ENCODE data around the gene SPI1. TPM values are rescaled to one million over a fixed set of nuclear protein-coding genes. Genes with fewer than 3 reads are reported as not detected.
A peak's percentile ranks its signal among the peaks of the same experiment; 100 is the strongest.

The SPI1 gene
- total RNA-seq, 2 experiments from 2014 or later = 71.2 to 79.6 TPM

- ChIA-PET CTCF (ENCODE audit: unreplicated experiment) (interaction anchor here (1.2 to 1.6 kb wide), 4 partner anchors 29 to 37 kb away, joined by 4 to 9 read pairs (median 6); no protein-coding TSS in a partner anchor), POLR2A (interaction anchor here (1.0 to 3.1 kb wide), 4 partner anchors 18 to 35 kb away, joined by 4 to 20 read pairs (median 11); no protein-coding TSS in a partner anchor)
- H3K4me1 ChIP-seq (ENCODE audit: insufficient read depth, low read length, poor library complexity, severe bottlenecking) = peaks cover 46% of the 10 kb centered on the region
- H3K4me3 ChIP-seq (ENCODE audit: low read depth, low read length, poor library complexity, severe bottlenecking) = no peak overlapping the region
- H3K79me2 ChIP-seq (ENCODE audit: insufficient read depth, low read depth, low read length) = peaks cover 24% of the 10 kb centered on the region
- peak overlapping the region; percentile 26; the same call in 1 of the 2 replicates for H3K4me2 ChIP-seq (ENCODE audit: low read length)
- BruUV-seq (replicated peaks) = no TSS peak
- TF ChIP-seq CTCF (conservative IDR thresholded peaks at IDR 0.05; ENCODE audit: low read length) (no peak), EZH2phosphoT487 (IDR thresholded peaks at IDR 0.05; ENCODE audit: borderline replicate concordance, low read depth, low read length) (no peak)
- no peaks in the 10 kb centered on the region for H4K20me1 ChIP-seq (ENCODE audit: insufficient read depth, low read length)
- intact Hi-C loops (cut with micrococcal nuclease; ENCODE audit: unreplicated experiment) = loop anchor here (1.0 to 10.0 kb wide), 4 partner anchors 34 to 102 kb away; partner anchors contain the start of genes MADD and SLC39A13
- H3K9me2 ChIP-seq (ENCODE audit: insufficient read depth, low read length) = no peaks in the 10 kb centered on the region
- DNase-seq (ENCODE audit: low spot score) = no peak
- H3K9me3 ChIP-seq (ENCODE audit: low read length) = no peaks in the 10 kb centered on the region
- peaks cover 44% of the 10 kb centered on the region for H3K36me3 ChIP-seq (ENCODE audit: insufficient read depth, low read length)
- peak overlapping the region; percentile 45 for H3K27ac ChIP-seq (ENCODE audit: low read depth, low read length, poor library complexity, severe bottlenecking)
- no peak overlapping the region for H2AFZ ChIP-seq (ENCODE audit: low read length)
Measured at GRCh38 chr11:47374720-47375019, 3.7 kb downstream of the SPI1 start.

GRCh38 chr11:47373876-47374719, 4.2 kb downstream of the SPI1 start:
- DNase-seq (ENCODE audit: low spot score) = peak; percentile 81
- Histone ChIP-seq H4K20me1 (ENCODE audit: insufficient read depth, low read length) (no peaks in the 10 kb centered on the region), H3K9me3 (ENCODE audit: low read length) (no peaks in the 10 kb centered on the region), H3K79me2 (ENCODE audit: insufficient read depth, low read depth, low read length) (peaks cover 24% of the 10 kb centered on the region), H3K27ac (ENCODE audit: low read depth, low read length, poor library complexity, severe bottlenecking) (peak overlapping the region; percentile 45), H3K4me2 (ENCODE audit: low read length) (peak overlapping the region; percentile 26; the same call in 1 of the 2 replicates), H3K4me1 (ENCODE audit: insufficient read depth, low read length, poor library complexity, severe bottlenecking) (peaks cover 43% of the 10 kb centered on the region), H3K36me3 (ENCODE audit: insufficient read depth, low read length) (peaks cover 50% of the 10 kb centered on the region), H2AFZ (ENCODE audit: low read length) (no peak overlapping the region), H3K4me3 (ENCODE audit: low read depth, low read length, poor library complexity, severe bottlenecking) (no peak overlapping the region), H3K9me2 (ENCODE audit: insufficient read depth, low read length) (no peaks in the 10 kb centered on the region)
- TF ChIP-seq CTCF (conservative IDR thresholded peaks at IDR 0.05; ENCODE audit: low read length) (peak; percentile 98), EZH2phosphoT487 (IDR thresholded peaks at IDR 0.05; ENCODE audit: borderline replicate concordance, low read depth, low read length) (no peak)
- intact Hi-C loops (cut with micrococcal nuclease; ENCODE audit: unreplicated experiment) = loop anchor here (1.0 to 10.0 kb wide), 4 partner anchors 34 to 102 kb away; partner anchors contain the start of genes MADD and SLC39A13
- BruUV-seq (replicated peaks) = no TSS peak
- CTCF ChIA-PET (ENCODE audit: unreplicated experiment) = interaction anchor here (0.7 to 1.6 kb wide), 5 partner anchors 29 to 1705 kb away, joined by 3 to 9 read pairs (median 6); no protein-coding TSS in a partner anchor
- POLR2A ChIA-PET = interaction anchor here (1.0 to 3.1 kb wide), 5 partner anchors 19 to 578 kb away, joined by 3 to 20 read pairs (median 6); no protein-coding TSS in a partner anchor
